SK-N-SH treated with all-trans-retinoic acid at 6 μM for 48 hours (cell line): Measurements from ENCODE around the gene HP.

Experiments used
- ATAC-seq: fragments of 200-7000 bp; cut with Tn5 transposase; 3 replicates; pipeline ENCODE4 v1.9.1; 2020; ENCODE audit warnings: mild to moderate bottlenecking, moderate library complexity
- BACH2 ChIP-seq: fragments of 250-450 bp; sonication (Bioruptor Pico); IDR thresholded peaks from 2 replicates; pipeline ENCODE4 v1.9.0; 2021; ENCODE audit warnings: mild to moderate bottlenecking, borderline replicate concordance
- CREB5 ChIP-seq: fragments of 250-450 bp; sonication (Bioruptor Pico); IDR thresholded peaks from 2 replicates; pipeline ENCODE4 v1.5.1; 2020; ENCODE audit warnings: low read depth, mild to moderate bottlenecking, moderate library complexity
- CSDC2 ChIP-seq: fragments of 250-450 bp; sonication (Bioruptor Pico); IDR thresholded peaks from 2 replicates; pipeline ENCODE4 v1.5.0; 2020; ENCODE audit warnings: mild to moderate bottlenecking, moderate library complexity
- ESRRG ChIP-seq: fragments of 250-450 bp; sonication (Bioruptor Pico); IDR thresholded peaks from 2 replicates; pipeline ENCODE4 v1.6.1; 2021; ENCODE audit warnings: mild to moderate bottlenecking
- GLIS3 ChIP-seq: fragments of 250-450 bp; sonication (Bioruptor Pico); IDR thresholded peaks from 2 replicates; pipeline ENCODE4 v1.5.0; 2020; ENCODE audit warnings: mild to moderate bottlenecking, moderate library complexity
- ISL1 ChIP-seq: fragments of 250-450 bp; sonication (Bioruptor Pico); IDR thresholded peaks from 2 replicates; pipeline ENCODE4 v2.1.2; 2022; ENCODE audit warnings: mild to moderate bottlenecking, moderate library complexity
- OSR1 ChIP-seq: fragments of 250-450 bp; sonication (Bioruptor Pico); IDR thresholded peaks from 2 replicates; pipeline ENCODE4 v1.8.0; 2022; ENCODE audit warnings: moderate library complexity, mild to moderate bottlenecking, inconsistent platforms
- POU6F1 ChIP-seq: fragments of 250-450 bp; sonication (Bioruptor Pico); IDR thresholded peaks from 2 replicates; pipeline ENCODE4 v1.8.0; 2021; ENCODE audit warnings: low read depth, mild to moderate bottlenecking, moderate library complexity, borderline replicate concordance
- PPARA ChIP-seq: fragments of 250-450 bp; sonication (Bioruptor Pico); IDR thresholded peaks from 2 replicates; pipeline ENCODE4 v1.5.0; 2020; ENCODE audit warnings: mild to moderate bottlenecking, borderline replicate concordance
- SNAI2 ChIP-seq: fragments of 250-450 bp; sonication (Bioruptor Pico); IDR thresholded peaks from 2 replicates; pipeline ENCODE4 v1.5.0; 2020; ENCODE audit warnings: mild to moderate bottlenecking, moderate library complexity
- TOX ChIP-seq: fragments of 250-450 bp; sonication (Bioruptor Pico); IDR thresholded peaks from 2 replicates; pipeline ENCODE4 v1.8.0; 2021; ENCODE audit warnings: mild to moderate bottlenecking, moderate library complexity, borderline replicate concordance
- TSHZ2 ChIP-seq: fragments of 250-450 bp; sonication (Bioruptor Pico); IDR thresholded peaks from 2 replicates; pipeline ENCODE4 v1.5.0; 2020; ENCODE audit warnings: mild to moderate bottlenecking, moderate library complexity
- ZC3H10 ChIP-seq: fragments of 250-450 bp; sonication (Bioruptor Pico); IDR thresholded peaks from 2 replicates; pipeline ENCODE4 v1.5.1; 2021; ENCODE audit warnings: mild to moderate bottlenecking, moderate library complexity
- ZFP30 ChIP-seq: fragments of 450-650 bp; formaldehyde crosslinking; IDR thresholded peaks from 2 replicates; pipeline ENCODE4 v1.5.0; 2022; ENCODE audit warnings: mild to moderate bottlenecking, moderate library complexity
- ZNF565 ChIP-seq: fragments of 450-650 bp; formaldehyde crosslinking; conservative IDR thresholded peaks from 2 replicates; pipeline ENCODE4 v1.5.0; 2020; ENCODE audit warnings: low read depth, mild to moderate bottlenecking, moderate library complexity
- ZNF70 ChIP-seq: fragments of 450-650 bp; formaldehyde crosslinking; IDR thresholded peaks from 2 replicates; pipeline ENCODE4 v1.5.0; 2020; ENCODE audit warnings: mild to moderate bottlenecking, moderate library complexity
- ZNF8 ChIP-seq: fragments of 450-650 bp; formaldehyde crosslinking; IDR thresholded peaks from 2 replicates; pipeline ENCODE4 v1.5.0; 2020; ENCODE audit warnings: mild to moderate bottlenecking, moderate library complexity
- TF ChIP-seq, protein P1 (sequence below): fragments of 250-450 bp; sonication (Bioruptor Pico); IDR thresholded peaks from 2 replicates; pipeline ENCODE4 v1.5.1; 2021; ENCODE audit warnings: mild to moderate bottlenecking, moderate library complexity

Gene HP

GRCh38 chr16:72108353-72109102 lies 54.2 kb downstream of the HP start:
- TF ChIP-seq POU6F1 (CRISPR knock-in tag): no peak
- TF ChIP-seq ZNF70 (CRISPR knock-in tag): no peak
- no peak for TF ChIP-seq ZNF8 (CRISPR knock-in tag)
- TF ChIP-seq TSHZ2 (CRISPR knock-in tag): no peak
- TF ChIP-seq OSR1: no peak
- TF ChIP-seq ISL1: no peak
- no peak for TF ChIP-seq PPARA (CRISPR knock-in tag)
- no peak for TF ChIP-seq CSDC2 (CRISPR knock-in tag)
- TF ChIP-seq ZC3H10 (CRISPR knock-in tag): no peak
- no peak for TF ChIP-seq BACH2 (CRISPR knock-in tag)
- no peak for ATAC-seq

DNA sequence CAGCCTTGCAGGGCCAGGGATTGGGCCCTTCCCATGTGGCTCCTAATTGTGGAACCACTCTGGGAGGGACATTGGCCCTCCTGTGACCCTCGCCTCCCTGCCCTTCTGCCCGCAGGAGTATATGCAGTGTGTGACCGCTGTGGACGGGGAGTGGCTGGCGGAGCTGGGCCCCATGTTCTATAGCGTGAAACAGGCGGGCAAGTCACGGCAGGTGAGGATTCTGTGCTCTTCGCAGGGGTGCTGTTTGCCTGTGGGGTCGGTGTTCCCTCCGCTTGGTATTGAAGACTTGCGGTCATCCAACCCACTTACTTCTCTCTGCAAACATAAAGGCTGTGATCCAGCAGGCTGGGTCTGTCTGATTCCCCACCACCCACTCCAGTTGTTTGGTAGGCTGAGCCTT lies 55.0 kb downstream of the HP start:
- no peak for ATAC-seq
- TF ChIP-seq TSHZ2 (CRISPR knock-in tag) (no peak), TOX (CRISPR knock-in tag) (no peak), ISL1 (no peak), CSDC2 (CRISPR knock-in tag) (no peak), ZNF565 (no peak), CREB5 (CRISPR knock-in tag) (no peak), ESRRG (CRISPR knock-in tag) (no peak), GLIS3 (no peak), SNAI2 (CRISPR knock-in tag) (no peak), ZNF8 (CRISPR knock-in tag) (no peak), ZNF70 (CRISPR knock-in tag) (no peak)
- TF ChIP-seq, protein P1, sequence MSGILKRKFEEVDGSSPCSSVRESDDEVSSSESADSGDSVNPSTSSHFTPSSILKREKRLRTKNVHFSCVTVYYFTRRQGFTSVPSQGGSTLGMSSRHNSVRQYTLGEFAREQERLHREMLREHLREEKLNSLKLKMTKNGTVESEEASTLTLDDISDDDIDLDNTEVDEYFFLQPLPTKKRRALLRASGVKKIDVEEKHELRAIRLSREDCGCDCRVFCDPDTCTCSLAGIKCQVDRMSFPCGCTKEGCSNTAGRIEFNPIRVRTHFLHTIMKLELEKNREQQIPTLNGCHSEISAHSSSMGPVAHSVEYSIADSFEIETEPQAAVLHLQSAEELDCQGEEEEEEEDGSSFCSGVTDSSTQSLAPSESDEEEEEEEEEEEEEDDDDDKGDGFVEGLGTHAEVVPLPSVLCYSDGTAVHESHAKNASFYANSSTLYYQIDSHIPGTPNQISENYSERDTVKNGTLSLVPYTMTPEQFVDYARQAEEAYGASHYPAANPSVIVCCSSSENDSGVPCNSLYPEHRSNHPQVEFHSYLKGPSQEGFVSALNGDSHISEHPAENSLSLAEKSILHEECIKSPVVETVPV (CRISPR knock-in tag): no peak

DNA sequence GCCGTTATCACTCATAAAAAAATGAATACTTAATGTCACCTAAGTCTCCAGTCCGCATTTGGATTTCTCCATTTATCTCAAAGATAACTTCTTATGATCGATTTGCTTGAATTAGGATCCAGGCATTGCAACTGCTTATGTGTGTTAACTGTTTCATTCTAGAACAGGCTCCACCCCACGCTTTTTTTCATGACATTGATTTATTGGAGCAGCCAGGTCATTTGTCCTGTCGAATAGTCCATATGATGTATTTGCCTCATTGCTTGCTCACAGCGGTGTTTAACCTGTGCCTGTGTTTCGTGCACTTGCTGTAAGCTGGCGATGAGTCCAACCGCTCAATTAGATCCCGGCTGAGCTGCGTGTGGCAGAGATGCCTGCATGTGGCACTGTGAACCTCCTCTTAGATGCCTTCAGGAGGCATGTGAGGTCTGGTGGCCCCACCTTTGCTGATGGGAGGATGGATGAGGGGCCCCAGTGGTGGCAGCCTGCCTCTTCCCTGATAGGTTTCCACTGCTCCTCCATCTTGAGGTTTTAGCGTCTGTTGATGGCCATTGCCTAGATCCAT lies 55.7 kb downstream of the HP start:
- no peak for TF ChIP-seq ISL1
- no peak for TF ChIP-seq ZFP30
- ATAC-seq: no peak
